Muscle of leg (tissue), 9 donors: ENCODE measurements around the gene MINAR1. TPM values are rescaled to one million over a fixed set of nuclear protein-coding genes. Genes with fewer than 3 reads are reported as not detected.

Experiments used
- polyA plus RNA-seq, 8 donors: library from polyadenylated mRNA; unstranded; fragments of 120-200 nt; gene quantifications; one replicate each; pipeline versions ENCODE4 v1.2.1 to v1.2.3, GENCODE V29; 2013; ENCODE audit warnings: inconsistent platforms in 1 of 8, low replicate concordance in 1 of 8; ENCODE audit not compliant: insufficient read length in 8 of 8, insufficient read depth in 1 of 8
- total RNA-seq: library from RNA; stranded (reverse); fragments of 120-200 nt; gene quantifications from one replicate; pipeline ENCODE4 v1.2.4, GENCODE V29; 2013

MINAR1 gene
- total and polyA plus RNA-seq, 9 donors = 0.97 to 2.8 (median 1.7) TPM

Other genes with a start within 250 kb of the MINAR1 start
- under 0.01 TPM for gene ANKRD34C, start 149.6 kb upstream of the MINAR1 start, total RNA-seq
- gene ANKRD34C, start 149.6 kb upstream of the MINAR1 start, polyA plus RNA-seq = not detected
- 51.2 TPM for gene TMED3, start 121.2 kb upstream of the MINAR1 start, total RNA-seq
- gene TMED3, start 121.2 kb upstream of the MINAR1 start, polyA plus RNA-seq = 10 to 100 TPM; 34.0 to 55.8 (median 40.3) TPM